ENCODE results near the gene OTOP1.

The OTOP1 gene, protein sequence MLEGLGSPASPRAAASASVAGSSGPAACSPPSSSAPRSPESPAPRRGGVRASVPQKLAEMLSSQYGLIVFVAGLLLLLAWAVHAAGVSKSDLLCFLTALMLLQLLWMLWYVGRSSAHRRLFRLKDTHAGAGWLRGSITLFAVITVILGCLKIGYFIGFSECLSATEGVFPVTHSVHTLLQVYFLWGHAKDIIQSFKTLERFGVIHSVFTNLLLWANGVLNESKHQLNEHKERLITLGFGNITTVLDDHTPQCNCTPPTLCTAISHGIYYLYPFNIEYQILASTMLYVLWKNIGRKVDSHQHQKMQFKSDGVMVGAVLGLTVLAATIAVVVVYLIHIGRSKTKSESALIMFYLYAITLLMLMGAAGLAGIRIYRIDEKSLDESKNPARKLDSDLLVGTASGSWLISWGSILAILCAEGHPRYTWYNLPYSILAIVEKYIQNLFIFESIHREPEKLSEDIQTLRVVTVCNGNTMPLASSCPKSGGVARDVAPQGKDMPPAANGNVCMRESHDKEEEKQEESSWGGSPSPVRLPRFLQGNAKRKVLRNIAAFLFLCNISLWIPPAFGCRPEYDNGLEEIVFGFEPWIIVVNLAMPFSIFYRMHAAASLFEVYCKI

GRCh38 chr4:4226606-4227438 is at the start of gene OTOP1:
Gene OTOP1, minus strand, starts transcription at chr4:4226929. Its CDS starts 65 bp downstream, at chr4:4226864.
- no peak within 1 kb of the TSS for H3K4me3 ChIP-seq (ENCODE audit: low read depth, low read length, poor library complexity, severe bottlenecking)

GRCh38 chr4:4274226-4274625 is 47.5 kb upstream of the OTOP1 start:
- H3K4me1 ChIP-seq (ENCODE audit: insufficient read depth, low read length, severe bottlenecking), result no peaks in the 10 kb centered on the region
- TF ChIP-seq, protein P1, sequence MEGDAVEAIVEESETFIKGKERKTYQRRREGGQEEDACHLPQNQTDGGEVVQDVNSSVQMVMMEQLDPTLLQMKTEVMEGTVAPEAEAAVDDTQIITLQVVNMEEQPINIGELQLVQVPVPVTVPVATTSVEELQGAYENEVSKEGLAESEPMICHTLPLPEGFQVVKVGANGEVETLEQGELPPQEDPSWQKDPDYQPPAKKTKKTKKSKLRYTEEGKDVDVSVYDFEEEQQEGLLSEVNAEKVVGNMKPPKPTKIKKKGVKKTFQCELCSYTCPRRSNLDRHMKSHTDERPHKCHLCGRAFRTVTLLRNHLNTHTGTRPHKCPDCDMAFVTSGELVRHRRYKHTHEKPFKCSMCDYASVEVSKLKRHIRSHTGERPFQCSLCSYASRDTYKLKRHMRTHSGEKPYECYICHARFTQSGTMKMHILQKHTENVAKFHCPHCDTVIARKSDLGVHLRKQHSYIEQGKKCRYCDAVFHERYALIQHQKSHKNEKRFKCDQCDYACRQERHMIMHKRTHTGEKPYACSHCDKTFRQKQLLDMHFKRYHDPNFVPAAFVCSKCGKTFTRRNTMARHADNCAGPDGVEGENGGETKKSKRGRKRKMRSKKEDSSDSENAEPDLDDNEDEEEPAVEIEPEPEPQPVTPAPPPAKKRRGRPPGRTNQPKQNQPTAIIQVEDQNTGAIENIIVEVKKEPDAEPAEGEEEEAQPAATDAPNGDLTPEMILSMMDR (IDR thresholded peaks at IDR 0.05; ENCODE audit: low read length), result no peak
- no peak for TF ChIP-seq EZH2 (IDR thresholded peaks at IDR 0.05; ENCODE audit: borderline replicate concordance, low read length)
- no peak overlapping the region for H3K4me3 ChIP-seq (ENCODE audit: low read depth, low read length, poor library complexity, severe bottlenecking)
- no peak overlapping the region for H3K27ac ChIP-seq (ENCODE audit: low read depth, low read length, poor library complexity, severe bottlenecking)
- H3K4me2 ChIP-seq (ENCODE audit: low read length), result no peak overlapping the region
- no peak overlapping the region for H2AFZ ChIP-seq (ENCODE audit: low read length)
- no peak overlapping the region for H3K9ac ChIP-seq (ENCODE audit: low read length)
- H3K79me2 ChIP-seq (ENCODE audit: insufficient read depth, low read length), result no peaks in the 10 kb centered on the region
- H3F3A ChIP-seq (ENCODE audit: insufficient read depth, low read length), result no peaks in the 10 kb centered on the region
- no peaks in the 10 kb centered on the region for H3K27me3 ChIP-seq (ENCODE audit: insufficient read depth, low read length)
- peaks cover 70% of the 10 kb centered on the region for H3K36me3 ChIP-seq (ENCODE audit: insufficient read depth, low read length)
- H4K20me1 ChIP-seq (ENCODE audit: insufficient read depth, low read length), result no peaks in the 10 kb centered on the region
- H3K9me2 ChIP-seq (ENCODE audit: low read depth, low read length), result no peaks in the 10 kb centered on the region
- H3K9me3 ChIP-seq (ENCODE audit: low read length), result no peaks in the 10 kb centered on the region

More at GRCh38 chr4:4226606-4227438, at the start of gene OTOP1:
- H3K27me3 ChIP-seq (ENCODE audit: insufficient read depth, low read length), result no peaks in the 10 kb centered on the region
- H2AFZ ChIP-seq (ENCODE audit: low read length), result no peak within 1 kb of the TSS
- H3K79me2 ChIP-seq (ENCODE audit: insufficient read depth, low read length), result no peaks in the 10 kb centered on the region
- H3K9ac ChIP-seq (ENCODE audit: low read length), result no peak within 1 kb of the TSS
- H3K9me2 ChIP-seq (ENCODE audit: low read depth, low read length), result no peaks in the 10 kb centered on the region
- H3K36me3 ChIP-seq (ENCODE audit: insufficient read depth, low read length), result no peaks in the 10 kb centered on the region
- no peak within 1 kb of the TSS for H3K27ac ChIP-seq (ENCODE audit: low read depth, low read length, poor library complexity, severe bottlenecking)
- no peak for TF ChIP-seq EZH2 (IDR thresholded peaks at IDR 0.05; ENCODE audit: borderline replicate concordance, low read length)
- TF ChIP-seq, protein P1 (IDR thresholded peaks at IDR 0.05; ENCODE audit: low read length), result no peak
- H3K9me3 ChIP-seq (ENCODE audit: low read length), result no peaks in the 10 kb centered on the region
- H4K20me1 ChIP-seq (ENCODE audit: insufficient read depth, low read length), result no peaks in the 10 kb centered on the region
- no peaks in the 10 kb centered on the region for H3F3A ChIP-seq (ENCODE audit: insufficient read depth, low read length)
- no peak within 1 kb of the TSS for H3K4me2 ChIP-seq (ENCODE audit: low read length)
- H3K4me1 ChIP-seq (ENCODE audit: insufficient read depth, low read length, severe bottlenecking), result no peaks in the 10 kb centered on the region

DNA sequence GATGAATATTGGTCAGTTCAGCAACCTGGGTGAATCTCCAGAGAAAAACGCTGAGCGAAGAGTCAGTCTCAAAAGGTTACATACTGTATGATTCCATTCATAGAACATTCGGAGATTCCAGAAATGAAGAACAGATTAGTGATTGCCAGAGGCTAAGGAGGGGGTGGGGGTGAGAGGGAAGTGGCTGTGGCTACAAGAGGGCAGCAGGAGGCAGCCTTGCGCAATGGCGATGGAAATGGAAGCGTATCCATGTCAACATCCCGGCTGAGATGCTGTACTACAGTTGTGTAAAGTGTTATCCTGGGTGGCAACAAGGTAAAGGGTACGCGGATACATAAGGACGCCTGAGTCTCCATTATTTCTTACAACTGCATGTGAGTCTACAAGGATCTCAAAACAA is 45.2 kb upstream of the OTOP1 start:
- H3K4me1 ChIP-seq (ENCODE audit: insufficient read depth, low read length, severe bottlenecking), result no peaks in the 10 kb centered on the region
- peaks cover 57% of the 10 kb centered on the region for H3K36me3 ChIP-seq (ENCODE audit: insufficient read depth, low read length)

More for the DNA sequence above, 45.2 kb upstream of the OTOP1 start:
- Histone ChIP-seq H3K4me3 (ENCODE audit: low read depth, low read length, poor library complexity, severe bottlenecking) (no peak overlapping the region), H3K4me2 (ENCODE audit: low read length) (no peak overlapping the region), H3K9me2 (ENCODE audit: low read depth, low read length) (no peaks in the 10 kb centered on the region), H4K20me1 (ENCODE audit: insufficient read depth, low read length) (no peaks in the 10 kb centered on the region), H3K27me3 (ENCODE audit: insufficient read depth, low read length) (no peaks in the 10 kb centered on the region), H3F3A (ENCODE audit: insufficient read depth, low read length) (no peaks in the 10 kb centered on the region), H3K9ac (ENCODE audit: low read length) (no peak overlapping the region), H3K27ac (ENCODE audit: low read depth, low read length, poor library complexity, severe bottlenecking) (no peak overlapping the region), H3K9me3 (ENCODE audit: low read length) (no peaks in the 10 kb centered on the region), H2AFZ (ENCODE audit: low read length) (no peak overlapping the region), H3K79me2 (ENCODE audit: insufficient read depth, low read length) (no peaks in the 10 kb centered on the region)
- TF ChIP-seq EZH2 (IDR thresholded peaks at IDR 0.05; ENCODE audit: borderline replicate concordance, low read length), result no peak
- TF ChIP-seq, protein P1 (IDR thresholded peaks at IDR 0.05; ENCODE audit: low read length), result no peak

Measured in OCI-LY1 (cell line).